ENCODE measurements around the gene UNC79. TPM values are rescaled to one million over a fixed set of nuclear protein-coding genes. Genes with fewer than 3 reads are reported as not detected.

The UNC79 gene
- total and polyA plus RNA-seq, 3 donors from 2014 or later, result 4.3 to 10.7 (median 5.5) TPM

GRCh38 chr14:93703941-93704340 is 273.2 kb downstream of the UNC79 start:
- Histone ChIP-seq H3K9me3 (no peaks in the 10 kb centered on the region), H3K27me3 (no peaks in the 10 kb centered on the region), H3K4me3 (no peak overlapping the region), H3K4me1 (no peaks in the 10 kb centered on the region), H3K36me3 (ENCODE audit: low read depth, missing control alignments) (no peaks in the 10 kb centered on the region), H3K27ac (no peak overlapping the region)
- no peak for DNase-seq
- WGBS, 2 donors, result 89 to 92% methylated on average over 6 of the region's 6 CpGs
- TF ChIP-seq POLR2A (IDR thresholded peaks at IDR 0.05) (no peak), CTCF (IDR thresholded peaks at IDR 0.05) (no peak)
- intact Hi-C loops (cut with DNase I; ENCODE audit: low total_unique reads), result no loop called here

- Histone ChIP-seq H3K27ac (no peak overlapping the region), H3K9me3 (no peaks in the 10 kb centered on the region), H3K4me1 (no peaks in the 10 kb centered on the region), H3K27me3 (no peaks in the 10 kb centered on the region), H3K4me3 (no peak overlapping the region), H3K36me3 (ENCODE audit: low read depth, missing control alignments) (no peaks in the 10 kb centered on the region)
- intact Hi-C loops (cut with DNase I; ENCODE audit: low total_unique reads), result no loop called here
- 89 to 92% methylated on average over 14 to 15 of the region's 15 CpGs for WGBS, 2 donors
- no peak for DNase-seq
- TF ChIP-seq POLR2A (IDR thresholded peaks at IDR 0.05), result no peak
- TF ChIP-seq CTCF (IDR thresholded peaks at IDR 0.05), result no peak
These were observed 274.9 kb downstream of the UNC79 start for GRCh38 chr14:93705513-93706156.

GRCh38 chr14:93706360-93706955 is 275.7 kb downstream of the UNC79 start:
- H3K4me3 ChIP-seq, result no peak overlapping the region
- no peak for DNase-seq
- no peak for TF ChIP-seq CTCF (IDR thresholded peaks at IDR 0.05)
- no peak for TF ChIP-seq POLR2A (IDR thresholded peaks at IDR 0.05)
- H3K36me3 ChIP-seq (ENCODE audit: low read depth, missing control alignments), result no peaks in the 10 kb centered on the region
- no peaks in the 10 kb centered on the region for H3K4me1 ChIP-seq
- H3K27ac ChIP-seq, result no peak overlapping the region
- no peaks in the 10 kb centered on the region for H3K9me3 ChIP-seq
- intact Hi-C loops (cut with DNase I; ENCODE audit: low total_unique reads), result no loop called here
- WGBS, 2 donors, result 88 to 93% methylated on average over 20 to 21 of the region's 21 CpGs
- H3K27me3 ChIP-seq, result no peaks in the 10 kb centered on the region

- no peak for TF ChIP-seq CTCF (IDR thresholded peaks at IDR 0.05)
- no peak for TF ChIP-seq POLR2A (IDR thresholded peaks at IDR 0.05)
- Histone ChIP-seq H3K4me1 (no peaks in the 10 kb centered on the region), H3K9me3 (no peaks in the 10 kb centered on the region), H3K4me3 (no peak overlapping the region), H3K27me3 (no peaks in the 10 kb centered on the region), H3K27ac (no peak overlapping the region), H3K36me3 (ENCODE audit: low read depth, missing control alignments) (no peaks in the 10 kb centered on the region)
- WGBS, 2 donors, result 81 to 83% methylated on average over 3 of the region's 3 CpGs
- DNase-seq, result no peak
- intact Hi-C loops (cut with DNase I; ENCODE audit: low total_unique reads), result no loop called here
These were observed 276.7 kb downstream of the UNC79 start for GRCh38 chr14:93707475-93707874.

- H3K27ac ChIP-seq, result no peak overlapping the region
- intact Hi-C loops (cut with DNase I; ENCODE audit: low total_unique reads), result no loop called here
- H3K9me3 ChIP-seq, result no peaks in the 10 kb centered on the region
- no peak for DNase-seq
- 61 to 66% methylated on average over 6 of the region's 6 CpGs for WGBS, 2 donors
- no peak overlapping the region for H3K4me3 ChIP-seq
- H3K4me1 ChIP-seq, result no peaks in the 10 kb centered on the region
- H3K36me3 ChIP-seq (ENCODE audit: low read depth, missing control alignments), result no peaks in the 10 kb centered on the region
- no peaks in the 10 kb centered on the region for H3K27me3 ChIP-seq
- TF ChIP-seq POLR2A (IDR thresholded peaks at IDR 0.05), result no peak
- TF ChIP-seq CTCF (IDR thresholded peaks at IDR 0.05), result no peak
These were observed 277.6 kb downstream of the UNC79 start for GRCh38 chr14:93708311-93708734.

Data from testis (tissue), 3 donors.